Measurements from ENCODE around the gene FKBP1B. TPM values are rescaled to one million over a fixed set of nuclear protein-coding genes. Genes with fewer than 3 reads are reported as not detected.

The FKBP1B gene
- polyA plus RNA-seq, 1 of the 3 experiments (the other 2 are of a cell fraction): 69.7 TPM

DNA sequence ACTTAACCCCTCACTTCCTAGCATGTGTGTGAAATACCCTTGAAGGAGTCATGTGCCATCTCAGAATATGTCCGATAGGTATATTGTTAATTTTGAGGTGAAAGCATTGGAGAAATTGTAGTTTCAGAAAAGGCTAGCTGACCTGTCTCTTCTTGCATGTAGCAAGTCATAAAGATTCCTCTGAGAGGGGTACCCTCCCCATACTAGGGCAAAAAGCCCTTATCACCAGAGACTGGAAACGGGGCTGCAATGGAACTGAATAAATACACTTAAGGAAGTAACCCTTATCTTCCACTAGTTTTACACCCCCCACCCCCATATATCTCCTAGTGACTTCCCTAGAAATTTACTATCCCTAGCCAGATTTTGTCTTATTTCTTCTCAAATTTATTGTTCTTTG, 28.3 kb downstream of the FKBP1B start:
- Histone ChIP-seq H3K4me1 (ENCODE audit: control insufficient read depth in 1 of 2, insufficient read depth in 2 of 2, low read depth in 1 of 2, low read length in 1 of 2) (peaks cover 7 to 11% of the 10 kb centered on the region in 2 experiments; a peak in 2 of 4 replicates), H3K36me3 (replicated peaks in 1 of 2; ENCODE audit: control insufficient read depth in 1 of 2, insufficient read depth in 2 of 2, low read length in 1 of 2) (peaks cover 40 to 44% of the 10 kb centered on the region in 2 experiments), H3K4me3 (ENCODE audit: low read depth in 2 of 2, low read length in 1 of 2) (peak overlapping the region; percentile 82), H3F3A (replicated peaks; ENCODE audit: insufficient read depth) (peaks cover 31% of the 10 kb centered on the region), H3K79me2 (ENCODE audit: insufficient read depth) (peaks cover 38% of the 10 kb centered on the region), H3K9me2 (no peaks in the 10 kb centered on the region), H3K9me3 (no peaks in the 10 kb centered on the region), H3K27ac (ENCODE audit: low read depth in 2 of 2, low read length in 1 of 2) (no peak overlapping the region), H3K27me3 (ENCODE audit: insufficient read depth) (no peaks in the 10 kb centered on the region), H3K4me2 (peak overlapping the region; percentile 85), H2AFZ (ENCODE audit: low read depth) (no peak overlapping the region), H4K20me1 (ENCODE audit: insufficient read depth) (no peaks in the 10 kb centered on the region), H3K9ac (peak overlapping the region; percentile 76; the same call in 1 of the 2 replicates)
- no peak for DNase-seq
- TF ChIP-seq MXI1 (IDR thresholded peaks at IDR 0.05; ENCODE audit: low read depth, low read length) (no peak), RFX5 (IDR thresholded peaks at IDR 0.05; ENCODE audit: low read length) (no peak), RAD21 (IDR thresholded peaks at IDR 0.05; ENCODE audit: low read length) (no peak), SMC3 (IDR thresholded peaks at IDR 0.05; ENCODE audit: low read depth, low read length) (no peak), SIN3A (IDR thresholded peaks at IDR 0.05; ENCODE audit: borderline replicate concordance, low read depth, low read length) (no peak), GABPA (IDR thresholded peaks at IDR 0.05; ENCODE audit: low read depth) (no peak), EZH2phosphoT487 (IDR thresholded peaks at IDR 0.05; ENCODE audit: borderline replicate concordance, low read depth) (no peak), EP300 (IDR thresholded peaks at IDR 0.05; ENCODE audit: borderline replicate concordance in 1 of 2, low read depth in 1 of 2, low read length in 1 of 2) (no peak), MEF2A (IDR thresholded peaks at IDR 0.05; ENCODE audit: borderline replicate concordance, low read depth) (no peak), FOSL2 (IDR thresholded peaks at IDR 0.05; ENCODE audit: borderline replicate concordance, low read depth) (no peak), ELF1 (IDR thresholded peaks at IDR 0.05) (no peak), NFIC (IDR thresholded peaks at IDR 0.05; ENCODE audit: borderline replicate concordance) (no peak), RCOR1 (IDR thresholded peaks at IDR 0.05; ENCODE audit: low read length) (no peak), RXRA (IDR thresholded peaks at IDR 0.05; ENCODE audit: borderline replicate concordance, low read depth) (no peak), TAF1 (IDR thresholded peaks at IDR 0.05; ENCODE audit: borderline replicate concordance, low read depth, low read length) (no peak), GATA2 (CRISPR knock-in tag; IDR thresholded peaks at IDR 0.05) (no peak)
- TF ChIP-seq, protein P1, sequence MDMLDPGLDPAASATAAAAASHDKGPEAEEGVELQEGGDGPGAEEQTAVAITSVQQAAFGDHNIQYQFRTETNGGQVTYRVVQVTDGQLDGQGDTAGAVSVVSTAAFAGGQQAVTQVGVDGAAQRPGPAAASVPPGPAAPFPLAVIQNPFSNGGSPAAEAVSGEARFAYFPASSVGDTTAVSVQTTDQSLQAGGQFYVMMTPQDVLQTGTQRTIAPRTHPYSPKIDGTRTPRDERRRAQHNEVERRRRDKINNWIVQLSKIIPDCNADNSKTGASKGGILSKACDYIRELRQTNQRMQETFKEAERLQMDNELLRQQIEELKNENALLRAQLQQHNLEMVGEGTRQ (IDR thresholded peaks at IDR 0.05; ENCODE audit: borderline replicate concordance, low read depth, low read length): no peak
- TF ChIP-seq, protein P2, sequence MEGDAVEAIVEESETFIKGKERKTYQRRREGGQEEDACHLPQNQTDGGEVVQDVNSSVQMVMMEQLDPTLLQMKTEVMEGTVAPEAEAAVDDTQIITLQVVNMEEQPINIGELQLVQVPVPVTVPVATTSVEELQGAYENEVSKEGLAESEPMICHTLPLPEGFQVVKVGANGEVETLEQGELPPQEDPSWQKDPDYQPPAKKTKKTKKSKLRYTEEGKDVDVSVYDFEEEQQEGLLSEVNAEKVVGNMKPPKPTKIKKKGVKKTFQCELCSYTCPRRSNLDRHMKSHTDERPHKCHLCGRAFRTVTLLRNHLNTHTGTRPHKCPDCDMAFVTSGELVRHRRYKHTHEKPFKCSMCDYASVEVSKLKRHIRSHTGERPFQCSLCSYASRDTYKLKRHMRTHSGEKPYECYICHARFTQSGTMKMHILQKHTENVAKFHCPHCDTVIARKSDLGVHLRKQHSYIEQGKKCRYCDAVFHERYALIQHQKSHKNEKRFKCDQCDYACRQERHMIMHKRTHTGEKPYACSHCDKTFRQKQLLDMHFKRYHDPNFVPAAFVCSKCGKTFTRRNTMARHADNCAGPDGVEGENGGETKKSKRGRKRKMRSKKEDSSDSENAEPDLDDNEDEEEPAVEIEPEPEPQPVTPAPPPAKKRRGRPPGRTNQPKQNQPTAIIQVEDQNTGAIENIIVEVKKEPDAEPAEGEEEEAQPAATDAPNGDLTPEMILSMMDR (IDR thresholded peaks at IDR 0.05): no peak
- TF ChIP-seq, protein P3, sequence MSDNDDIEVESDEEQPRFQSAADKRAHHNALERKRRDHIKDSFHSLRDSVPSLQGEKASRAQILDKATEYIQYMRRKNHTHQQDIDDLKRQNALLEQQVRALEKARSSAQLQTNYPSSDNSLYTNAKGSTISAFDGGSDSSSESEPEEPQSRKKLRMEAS (IDR thresholded peaks at IDR 0.05; ENCODE audit: low read depth): no peak
- CTCF ChIA-PET: interaction anchor here (1.8 to 5.6 kb wide), 3 partner anchors 17 to 152 kb away, joined by 7 to 34 read pairs (median 9); partner anchors contain the start of gene ATAD2B
- whole genome bisulfite sequencing (ENCODE audit: low lambda C conversion rate): 95% methylated on average over 2 of the region's 2 CpGs
- POLR2A ChIA-PET: interaction anchor here (0.9 kb wide), 1 partner anchor 31 kb away, joined by 3 read pairs; the partner anchor contains the start of gene WDCP
